K562 (cell line): ENCODE results near the gene CAMK2N1. TPM values are rescaled to one million over a fixed set of nuclear protein-coding genes. Genes with fewer than 3 reads are reported as not detected.
A peak's percentile ranks its signal among the peaks of the same experiment; 100 is the strongest.

Experiments
- ATAC-seq: fragments of 200-7000 bp; cut with Tn5 transposase; 3 replicates; pipeline ENCODE4 v1.9.1; 2020; ENCODE audit warnings: moderate library complexity
- BruUV-seq: library from RNA; stranded (reverse); fragments of 400-500 nt; replicated peaks from 2 replicates; lab custom pipeline; 2021; lab: Mats Ljungman, UMichigan
- CTCF ChIA-PET: fragments of 300-600 bp; formaldehyde crosslinking; extraction: SDS; loops from one replicate; lab custom pipeline; 2021; ENCODE audit warnings: low intra/inter-chr PET ratio; lab: Yijun Ruan, JAX
- POLR2A ChIA-PET: fragments of 300-600, 350-650 bp; sonication (Branson Sonifier 250); formaldehyde crosslinking; extraction: SDS; loops from one replicate; lab custom pipeline; 2021; ENCODE audit warnings: antibody characterized with exemption, inconsistent platforms; lab: Yijun Ruan, JAX
- DNase-seq, 4 experiments: peaks; one replicate each; pipeline versions ENCODE4 v3.0.0 to v3.0.0-alpha.2; 2011 to 2018; ENCODE audit warnings: low spot score in 3 of 4, mixed read lengths in 3 of 4; ENCODE audit errors: extremely low read depth in 1 of 4
- FAIRE-seq: peaks from 2 replicates; lab custom pipeline; 2011; peaks lifted over from hg19 to GRCh38; lab: Jason Lieb, UNC
- H2AFZ ChIP-seq: 2 replicates; pipeline ENCODE4 v1.6.0; 2011; ENCODE audit warnings: low read depth, low read length, control low read depth, inconsistent platforms
- H3K27ac ChIP-seq: fragments of 200-600 bp; 3 replicates; pipeline ENCODE4 v1.8.0; 2011; ENCODE audit warnings: low read depth, mild to moderate bottlenecking, control low read depth, inconsistent platforms, low read length, moderate library complexity, mixed read lengths; ENCODE audit errors: extremely low read depth
- H3K27me3 ChIP-seq, 2 experiments: fragments of 300-600 bp in 1 of 2; 2 replicates in 1 of 2; 3 replicates in 1 of 2; pipeline versions ENCODE4 v1.6.0 to v1.8.0; 2011; ENCODE audit warnings: inconsistent platforms in 2 of 2, low read length in 2 of 2, mild to moderate bottlenecking in 1 of 2, mixed read lengths in 1 of 2, moderate library complexity in 1 of 2; ENCODE audit not compliant: control insufficient read depth in 2 of 2, insufficient read depth in 2 of 2
- H3K36me3 ChIP-seq: fragments of 300-600 bp; 3 replicates; pipeline ENCODE4 v1.8.0; 2011; ENCODE audit warnings: mild to moderate bottlenecking, low read length, inconsistent platforms; ENCODE audit not compliant: control insufficient read depth, insufficient read depth
- H3K4me1 ChIP-seq, 2 experiments: fragments of 200-600 bp in 1 of 2; replicated peaks in 1 of 2; 2 replicates in 1 of 2; 3 replicates in 1 of 2; pipeline versions ENCODE4 v1.5.1 to v1.8.0; 2011; ENCODE audit warnings: inconsistent platforms in 2 of 2, low read length in 2 of 2, mild to moderate bottlenecking in 1 of 2, mixed read lengths in 1 of 2, moderate library complexity in 1 of 2; ENCODE audit not compliant: control insufficient read depth in 2 of 2, insufficient read depth in 2 of 2
- H3K4me2 ChIP-seq: 2 replicates; pipeline ENCODE4 v1.6.1; 2011; ENCODE audit warnings: low read length, control low read depth, inconsistent platforms, mixed read lengths; ENCODE audit not compliant: insufficient read depth
- H3K4me3 ChIP-seq: fragments of 200-600 bp; sonication (generic), shearing (Covaris generic); 2 replicates; pipeline ENCODE4 v1.5.1; 2016; ENCODE audit warnings: control low read depth, inconsistent platforms
- H3K79me2 ChIP-seq: fragments of 200-600 bp; 3 replicates; pipeline ENCODE4 v1.8.0; 2011; ENCODE audit warnings: low read length, inconsistent platforms; ENCODE audit not compliant: control insufficient read depth, insufficient read depth
- H3K9ac ChIP-seq, 2 experiments: 2 replicates each; pipeline versions ENCODE4 v1.6.0 to v1.6.1; 2011; ENCODE audit warnings: low read depth in 2 of 2, low read length in 2 of 2, control low read depth in 1 of 2, inconsistent platforms in 1 of 2, mild to moderate bottlenecking in 1 of 2, mixed read lengths in 1 of 2; ENCODE audit not compliant: insufficient read depth in 1 of 2
- H3K9me1 ChIP-seq: one replicate; pipeline ENCODE4 v1.6.0; 2011; ENCODE audit warnings: inconsistent platforms, mild to moderate bottlenecking, low read length, moderate library complexity; ENCODE audit not compliant: control insufficient read depth, insufficient read depth
- H3K9me3 ChIP-seq: replicated peaks from 2 replicates; pipeline ENCODE4 v1.5.1; 2011; ENCODE audit warnings: low read depth, low read length, inconsistent platforms; ENCODE audit not compliant: control insufficient read depth, insufficient read depth
- H4K20me1 ChIP-seq: replicated peaks from 2 replicates; pipeline ENCODE4 v1.6.1; 2011; ENCODE audit warnings: low read length, inconsistent platforms, mixed read lengths; ENCODE audit not compliant: control insufficient read depth, insufficient read depth
- BRF1 ChIP-seq: IDR thresholded peaks from 3 replicates; pipeline ENCODE4 v1.6.1; 2011; ENCODE audit warnings: borderline replicate concordance, mild to moderate bottlenecking; ENCODE audit not compliant: insufficient read length; ENCODE audit errors: extremely low read depth
- MECOM ChIP-seq: fragments of 250-450 bp; sonication (Bioruptor Pico); IDR thresholded peaks from 2 replicates; pipeline ENCODE4 v1.8.0; 2022; ENCODE audit warnings: inconsistent platforms
- RNF2 ChIP-seq: sonication (generic); IDR thresholded peaks from 2 replicates; pipeline ENCODE4 v1.6.1; 2016
- SMAD1 ChIP-seq: fragments of 150-350 bp; IDR thresholded peaks from 2 replicates; pipeline ENCODE4 v1.6.1; 2014; ENCODE audit warnings: low read length, low read depth; ENCODE audit not compliant: partially characterized antibody
- SMC3 ChIP-seq: conservative IDR thresholded peaks from 2 replicates; pipeline ENCODE4 v1.6.1; 2011; ENCODE audit warnings: low read depth, low read length, improper control_type of control experiment; ENCODE audit not compliant: insufficient read depth
- ZNF121 ChIP-seq: sonication (generic); formaldehyde crosslinking; conservative IDR thresholded peaks from 2 replicates; pipeline ENCODE4 v1.8.0; 2022; ENCODE audit warnings: missing genetic modification reagents
- ZNF436 ChIP-seq: fragments of 250-450, 450-650 bp; sonication (Bioruptor Pico); formaldehyde crosslinking; IDR thresholded peaks from 2 replicates; pipeline ENCODE4 v1.7.0; 2020; ENCODE audit warnings: mild to moderate bottlenecking
- WGBS: fragments of 100-300 bp; shearing (Covaris generic); methylation state at CpG from one replicate; pipeline ENCODE4 v1.1.6; 2016; ENCODE audit warnings: low coverage, mixed read lengths; ENCODE audit not compliant: insufficient coverage; ENCODE audit errors: missing lambda C conversion rate; 5-methylcytosine and 5-hydroxymethylcytosine counted together
- in situ Hi-C: fragments of 300-500 bp; cut with MboI; formaldehyde crosslinking; loops from 4 replicates; pipeline ENCODE4 v1.15.0; 2018; ENCODE audit warnings: inconsistent platforms, mixed read lengths
- intact Hi-C: fragments of 100-400 bp; cut with micrococcal nuclease; formaldehyde crosslinking; loops from 2 replicates; pipeline ENCODE4 v1.14.2; 2022
- polyA plus RNA-seq, 8 experiments: library from polyadenylated mRNA; depleted of rRNA in 4 of 8; stranded (reverse) in 5 of 8; unstranded in 3 of 8; fragments of >200 nt; fragmentation: Nextera tagmentation in 2 of 8; fragmentation: Illumina TruSeq in 1 of 8; extraction: Ambion mirVana in 2 of 8; extraction: Trizol in 1 of 8; gene quantifications; 2 replicates each; pipeline versions ENCODE4 v1.2.1 to v1.2.3, GENCODE V29; 2011 to 2014; ENCODE audit warnings: inconsistent platforms in 1 of 8, missing spikeins in 1 of 8
- total RNA-seq, 7 experiments: library from RNA; depleted of rRNA in 6 of 7; stranded (reverse); fragments of >200 nt in 6 of 7; fragmentation: Illumina TruSeq in 2 of 7; extraction: Trizol in 2 of 7; gene quantifications; 2 replicates each; pipeline versions ENCODE4 v1.2.1 to v1.2.3, GENCODE V29; 2011 to 2021; ENCODE audit warnings: low replicate concordance in 1 of 7

CAMK2N1 gene
- total and polyA plus RNA-seq, 9 of the 15 experiments (the other 6 are each of a cell fraction or from before 2014, with no cell fraction given): 0.09 to 1.4 (median 0.34) TPM

- H3K4me2 ChIP-seq: no peak overlapping the region
- WGBS: 25% methylated on average over 4 of the region's 4 CpGs
- intact Hi-C loops (no loop called here), in situ Hi-C loops (no loop called here)
- H3K27me3 ChIP-seq: peaks cover 3 to 42% of the 10 kb centered on the region in 2 experiments
- H3K4me1 ChIP-seq: peaks cover 5 to 14% of the 10 kb centered on the region in 2 experiments; a peak in 4 of 5 replicates
- H4K20me1 ChIP-seq: no peaks in the 10 kb centered on the region; the same call in 1 of the 2 replicates
- ChIA-PET CTCF (no interaction called here), POLR2A (interaction anchor here (0.6 to 1.2 kb wide), 2 partner anchors 9 to 58 kb away, joined by 3 to 4 read pairs; no protein-coding TSS in a partner anchor)
- no peak for ATAC-seq
- no peak overlapping the region for H3K4me3 ChIP-seq
- no peak for DNase-seq
- no peaks in the 10 kb centered on the region for H3K9me1 ChIP-seq
- no peaks in the 10 kb centered on the region for H3K9me3 ChIP-seq
- no TSS peak for BruUV-seq
- H3K9ac ChIP-seq: no peak overlapping the region
- no peaks in the 10 kb centered on the region for H3K36me3 ChIP-seq
- H2AFZ ChIP-seq: no peak overlapping the region
- H3K27ac ChIP-seq: no peak overlapping the region
- no peak for FAIRE-seq
- H3K79me2 ChIP-seq: no peaks in the 10 kb centered on the region
- no peak for TF ChIP-seq ZNF436 (CRISPR knock-in tag)
- no peak for TF ChIP-seq RNF2
- TF ChIP-seq ZNF121 (CRISPR knock-in tag): peak; percentile 44
- no peak for TF ChIP-seq MECOM
- TF ChIP-seq SMAD1: no peak
- TF ChIP-seq BRF1: no peak
- TF ChIP-seq SMC3: no peak
These were observed 12.1 kb downstream of the CAMK2N1 start for GRCh38 chr1:20473894-20474293.
